Hippocampal formation (tissue), 2 donors: ENCODE data around the gene NGB.

Source experiments
- DNase-seq, 2 donors: peaks; one replicate each; lab custom pipeline; 2025; lab: John Stamatoyannopoulos, UW

NGB gene

GRCh38 chr14:77231721-77232120 is 39.3 kb downstream of the NGB start:
- DNase-seq = no peak

- no peak for DNase-seq
These were observed 40.1 kb downstream of the NGB start for GRCh38 chr14:77230914-77231313.

- DNase-seq = no peak
These were observed 43.0 kb downstream of the NGB start for GRCh38 chr14:77228056-77228455.

GRCh38 chr14:77225892-77226557 is 45.0 kb downstream of the NGB start:
- DNase-seq = no peak

- DNase-seq = no peak
These were observed 45.8 kb downstream of the NGB start for GRCh38 chr14:77225254-77225653.

GRCh38 chr14:77224212-77224611 is 46.8 kb downstream of the NGB start:
- DNase-seq = no peak

- DNase-seq = no peak
These were observed 48.3 kb downstream of the NGB start for GRCh38 chr14:77222546-77223225.

- DNase-seq = no peak
These were observed 49.6 kb downstream of the NGB start for GRCh38 chr14:77221241-77221871.

- DNase-seq = no peak
These were observed 50.6 kb downstream of the NGB start for GRCh38 chr14:77220246-77221017.

- DNase-seq = no peak
These were observed 51.4 kb downstream of the NGB start for GRCh38 chr14:77219591-77219990.

- no peak for DNase-seq
These were observed 53.5 kb downstream of the NGB start for GRCh38 chr14:77217551-77217950.
